Measurements from ENCODE around the gene FAR2. TPM values are rescaled to one million over a fixed set of nuclear protein-coding genes. Genes with fewer than 3 reads are reported as not detected.

FAR2 gene
- total RNA-seq, 2 donors from 2014 or later: 3.0 to 10.0 TPM

- no peaks in the 10 kb centered on the region for H3K27me3 ChIP-seq
- H3K4me1 ChIP-seq: no peaks in the 10 kb centered on the region
- no peak for TF ChIP-seq CTCF (IDR thresholded peaks at IDR 0.05)
- no peaks in the 10 kb centered on the region for H3K36me3 ChIP-seq
- H3K4me3 ChIP-seq: no peak overlapping the region
- no peak for DNase-seq (ENCODE audit: low spot score)
- H3K27ac ChIP-seq: no peak overlapping the region
- no peaks in the 10 kb centered on the region for H3K9me3 ChIP-seq
Measured at GRCh38 chr12:29234552-29234951, 85.5 kb downstream of the FAR2 start.

GRCh38 chr12:29234965-29235626 lies 86.0 kb downstream of the FAR2 start:
- no peaks in the 10 kb centered on the region for H3K4me1 ChIP-seq
- no peak for DNase-seq (ENCODE audit: low spot score)
- TF ChIP-seq CTCF (IDR thresholded peaks at IDR 0.05): no peak
- H3K9me3 ChIP-seq: no peaks in the 10 kb centered on the region
- H3K27ac ChIP-seq: no peak overlapping the region
- no peaks in the 10 kb centered on the region for H3K27me3 ChIP-seq
- H3K36me3 ChIP-seq: no peaks in the 10 kb centered on the region
- no peak overlapping the region for H3K4me3 ChIP-seq

GRCh38 chr12:29238822-29239291 lies 89.8 kb downstream of the FAR2 start:
- no peak for TF ChIP-seq CTCF (IDR thresholded peaks at IDR 0.05)
- no peaks in the 10 kb centered on the region for H3K27me3 ChIP-seq

GRCh38 chr12:29239336-29239735 lies 90.3 kb downstream of the FAR2 start:
- Histone ChIP-seq H3K4me1 (peaks cover 0 to 16% of the 10 kb centered on the region in 2 donors), H3K36me3 (no peaks in the 10 kb centered on the region), H3K4me3 (no peak overlapping the region), H3K27me3 (no peaks in the 10 kb centered on the region), H3K27ac (no peak overlapping the region), H3K9me3 (no peaks in the 10 kb centered on the region)
- no peak for DNase-seq (ENCODE audit: low spot score)
- no peak for TF ChIP-seq CTCF (IDR thresholded peaks at IDR 0.05)

More at GRCh38 chr12:29238822-29239291, 89.8 kb downstream of the FAR2 start:
- peaks cover 0 to 16% of the 10 kb centered on the region in 2 donors for H3K4me1 ChIP-seq
- no peak overlapping the region for H3K4me3 ChIP-seq
- H3K36me3 ChIP-seq: no peaks in the 10 kb centered on the region
- DNase-seq (ENCODE audit: low spot score): no peak
- H3K9me3 ChIP-seq: no peaks in the 10 kb centered on the region
- no peak overlapping the region for H3K27ac ChIP-seq

GRCh38 chr12:29240441-29240840 lies 91.4 kb downstream of the FAR2 start:
- H3K4me3 ChIP-seq: no peak overlapping the region
- H3K36me3 ChIP-seq: no peaks in the 10 kb centered on the region
- H3K27ac ChIP-seq: no peak overlapping the region
- H3K4me1 ChIP-seq: peaks cover 0 to 16% of the 10 kb centered on the region in 2 donors
- TF ChIP-seq CTCF (IDR thresholded peaks at IDR 0.05): no peak
- H3K27me3 ChIP-seq: no peaks in the 10 kb centered on the region
- no peaks in the 10 kb centered on the region for H3K9me3 ChIP-seq
- DNase-seq (ENCODE audit: low spot score): no peak

Data from right atrium auricular region (tissue), 2 donors.